Nephron (organoid): ENCODE data around the gene FAM13A.

Source experiments
- H3K27ac Mint-ChIP-seq, 3 experiments: 2 replicates each; pipeline ENCODE4 v1.8.0; 2020; ENCODE audit warnings: mixed read lengths in 3 of 3, mild to moderate bottlenecking in 2 of 3, moderate library complexity in 1 of 3
- H3K27me3 Mint-ChIP-seq: 2 replicates; pipeline ENCODE4 v1.8.0; 2021; ENCODE audit warnings: low read depth, mild to moderate bottlenecking, moderate library complexity, mixed read lengths
- H3K36me3 Mint-ChIP-seq: 2 replicates; pipeline ENCODE4 v1.8.0; 2020; ENCODE audit warnings: low read depth, mixed read lengths
- H3K4me1 Mint-ChIP-seq: 2 replicates; pipeline ENCODE4 v1.8.0; 2020; ENCODE audit warnings: mixed read lengths
- H3K4me3 Mint-ChIP-seq, 3 experiments: 2 replicates each; pipeline ENCODE4 v1.8.0; 2020; ENCODE audit warnings: mild to moderate bottlenecking in 3 of 3, mixed read lengths in 3 of 3, moderate library complexity in 2 of 3
- H3K9me3 Mint-ChIP-seq: 2 replicates; pipeline ENCODE4 v1.8.0; 2020; ENCODE audit warnings: mixed read lengths
- TF ChIP-seq, protein P1 (sequence below), 3 experiments: fragments of 200-600 bp; sonication (generic); IDR thresholded peaks; one replicate each; pipeline ENCODE4 v1.5.0; 2021; ENCODE audit warnings: antibody characterized with exemption in 3 of 3; ENCODE audit not compliant: unreplicated experiment in 3 of 3

FAM13A gene

GRCh38 chr4:88759039-88759894 is 297.7 kb downstream of the FAM13A start:
- H3K4me3 Mint-ChIP-seq = peak overlapping the region in 2 of 3 experiments; percentile 8 to 30
- peaks cover 3% of the 10 kb centered on the region for H3K27me3 Mint-ChIP-seq
- TF ChIP-seq, protein P1, sequence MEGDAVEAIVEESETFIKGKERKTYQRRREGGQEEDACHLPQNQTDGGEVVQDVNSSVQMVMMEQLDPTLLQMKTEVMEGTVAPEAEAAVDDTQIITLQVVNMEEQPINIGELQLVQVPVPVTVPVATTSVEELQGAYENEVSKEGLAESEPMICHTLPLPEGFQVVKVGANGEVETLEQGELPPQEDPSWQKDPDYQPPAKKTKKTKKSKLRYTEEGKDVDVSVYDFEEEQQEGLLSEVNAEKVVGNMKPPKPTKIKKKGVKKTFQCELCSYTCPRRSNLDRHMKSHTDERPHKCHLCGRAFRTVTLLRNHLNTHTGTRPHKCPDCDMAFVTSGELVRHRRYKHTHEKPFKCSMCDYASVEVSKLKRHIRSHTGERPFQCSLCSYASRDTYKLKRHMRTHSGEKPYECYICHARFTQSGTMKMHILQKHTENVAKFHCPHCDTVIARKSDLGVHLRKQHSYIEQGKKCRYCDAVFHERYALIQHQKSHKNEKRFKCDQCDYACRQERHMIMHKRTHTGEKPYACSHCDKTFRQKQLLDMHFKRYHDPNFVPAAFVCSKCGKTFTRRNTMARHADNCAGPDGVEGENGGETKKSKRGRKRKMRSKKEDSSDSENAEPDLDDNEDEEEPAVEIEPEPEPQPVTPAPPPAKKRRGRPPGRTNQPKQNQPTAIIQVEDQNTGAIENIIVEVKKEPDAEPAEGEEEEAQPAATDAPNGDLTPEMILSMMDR (IDR thresholded peaks at IDR 0.05; ENCODE audit: unreplicated experiment in 3 of 3) = no peak
- peaks cover 54% of the 10 kb centered on the region for H3K4me1 Mint-ChIP-seq
- no peaks in the 10 kb centered on the region for H3K9me3 Mint-ChIP-seq
- H3K36me3 Mint-ChIP-seq = peaks cover 30% of the 10 kb centered on the region
- peak overlapping the region; percentile 43 to 72 (median 56) for H3K27ac Mint-ChIP-seq

DNA sequence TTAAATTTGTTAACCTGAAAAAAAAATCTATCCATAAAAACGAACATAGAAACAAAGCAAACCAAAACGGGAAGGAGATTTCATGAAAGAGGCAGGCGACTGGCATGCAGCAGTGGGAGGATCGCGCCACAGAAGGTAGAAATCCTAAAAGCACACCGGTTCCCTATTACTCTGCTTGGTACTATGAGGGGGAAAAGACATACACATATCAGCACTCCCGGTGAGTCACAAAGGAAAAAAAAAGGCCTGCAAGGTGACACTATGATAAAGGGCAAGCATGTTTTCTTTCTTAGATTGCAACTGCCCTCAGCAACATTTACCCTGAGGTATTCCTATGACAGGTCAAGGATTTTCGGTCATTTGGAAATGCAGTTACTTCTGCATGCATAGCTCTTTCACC is 298.7 kb downstream of the FAM13A start:
- H3K4me1 Mint-ChIP-seq = peaks cover 57% of the 10 kb centered on the region
- peak overlapping the region in 1 of 3 experiments; percentile 30 for H3K4me3 Mint-ChIP-seq
- peak overlapping the region in 1 of 3 experiments; percentile 72 for H3K27ac Mint-ChIP-seq
- peaks cover 3% of the 10 kb centered on the region for H3K27me3 Mint-ChIP-seq
- no peaks in the 10 kb centered on the region for H3K9me3 Mint-ChIP-seq
- peaks cover 36% of the 10 kb centered on the region for H3K36me3 Mint-ChIP-seq
- TF ChIP-seq, protein P1 (IDR thresholded peaks at IDR 0.05; ENCODE audit: unreplicated experiment in 3 of 3) = no peak

- peaks cover 56% of the 10 kb centered on the region for H3K4me1 Mint-ChIP-seq
- H3K27ac Mint-ChIP-seq = peak overlapping the region in 1 of 3 experiments; percentile 72
- peaks cover 3% of the 10 kb centered on the region for H3K27me3 Mint-ChIP-seq
- TF ChIP-seq, protein P1 (IDR thresholded peaks at IDR 0.05; ENCODE audit: unreplicated experiment in 3 of 3) = no peak
- H3K36me3 Mint-ChIP-seq = peaks cover 34% of the 10 kb centered on the region
- H3K4me3 Mint-ChIP-seq = no peak overlapping the region
- no peaks in the 10 kb centered on the region for H3K9me3 Mint-ChIP-seq
Observed at GRCh38 chr4:88757776-88758175, 299.2 kb downstream of the FAM13A start.

DNA sequence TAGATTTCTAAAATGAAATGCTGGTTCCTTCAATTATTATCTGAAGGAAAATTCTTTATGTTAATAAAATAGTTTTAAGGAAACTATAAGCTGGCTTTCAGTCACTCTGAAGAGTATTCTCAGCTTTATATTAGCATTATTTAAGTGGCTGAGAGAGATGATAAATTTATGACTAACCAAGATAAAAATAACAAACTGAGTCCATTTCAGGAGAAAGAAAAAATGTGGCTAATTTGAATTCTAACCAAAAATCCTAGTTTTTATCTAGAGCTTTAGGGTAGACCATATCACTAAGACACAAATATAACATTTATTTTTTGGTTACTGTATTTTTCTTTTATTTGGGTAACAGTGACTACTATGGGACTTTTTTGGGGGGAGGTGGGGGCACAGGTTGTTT is 299.9 kb downstream of the FAM13A start:
- TF ChIP-seq, protein P1 (IDR thresholded peaks at IDR 0.05; ENCODE audit: unreplicated experiment in 3 of 3) = no peak
- Mint-ChIP-seq H3K27ac (no peak overlapping the region), H3K4me3 (no peak overlapping the region), H3K4me1 (peaks cover 56% of the 10 kb centered on the region), H3K9me3 (no peaks in the 10 kb centered on the region), H3K27me3 (peaks cover 3% of the 10 kb centered on the region), H3K36me3 (peaks cover 35% of the 10 kb centered on the region)

DNA sequence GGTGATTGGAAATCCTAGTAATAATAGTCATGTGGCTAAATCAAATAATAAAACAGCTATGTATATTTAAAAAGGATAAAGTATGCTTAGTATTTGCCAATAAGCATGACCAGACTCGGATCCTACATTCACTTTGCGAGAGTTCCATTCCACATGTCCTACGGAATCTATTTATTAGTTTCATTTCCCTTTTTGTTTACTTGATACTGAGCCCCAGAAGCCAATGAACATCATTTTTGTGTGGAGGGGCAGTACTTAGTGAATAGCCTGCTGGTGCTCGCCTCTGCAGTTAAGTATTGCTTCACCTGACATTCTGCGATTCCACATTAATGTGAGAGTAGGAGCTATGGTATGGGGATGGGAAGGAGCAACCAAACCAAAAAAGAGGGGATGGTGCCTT is 300.8 kb downstream of the FAM13A start:
- Mint-ChIP-seq H3K9me3 (no peaks in the 10 kb centered on the region), H3K36me3 (peaks cover 40% of the 10 kb centered on the region), H3K4me3 (no peak overlapping the region), H3K4me1 (peaks cover 52% of the 10 kb centered on the region), H3K27me3 (peaks cover 3% of the 10 kb centered on the region), H3K27ac (no peak overlapping the region)
- TF ChIP-seq, protein P1 (IDR thresholded peaks at IDR 0.05; ENCODE audit: unreplicated experiment in 3 of 3) = no peak

- peaks cover 44% of the 10 kb centered on the region for H3K36me3 Mint-ChIP-seq
- no peaks in the 10 kb centered on the region for H3K9me3 Mint-ChIP-seq
- H3K4me1 Mint-ChIP-seq = peaks cover 50% of the 10 kb centered on the region
- H3K4me3 Mint-ChIP-seq = no peak overlapping the region
- TF ChIP-seq, protein P1 (IDR thresholded peaks at IDR 0.05; ENCODE audit: unreplicated experiment in 3 of 3) = no peak
- H3K27ac Mint-ChIP-seq = no peak overlapping the region
- peaks cover 3% of the 10 kb centered on the region for H3K27me3 Mint-ChIP-seq
Observed at GRCh38 chr4:88755454-88755853, 301.5 kb downstream of the FAM13A start.
